HG03571 (cell line): ENCODE measurements around the gene DCUN1D5.

ENCODE experiments used
- ATAC-seq: cut with Tn5 transposase; IDR thresholded peaks from one replicate; pipeline ENCODE4 v1.9.1; 2021; ENCODE audit not compliant: unreplicated experiment

Gene DCUN1D5

DNA sequence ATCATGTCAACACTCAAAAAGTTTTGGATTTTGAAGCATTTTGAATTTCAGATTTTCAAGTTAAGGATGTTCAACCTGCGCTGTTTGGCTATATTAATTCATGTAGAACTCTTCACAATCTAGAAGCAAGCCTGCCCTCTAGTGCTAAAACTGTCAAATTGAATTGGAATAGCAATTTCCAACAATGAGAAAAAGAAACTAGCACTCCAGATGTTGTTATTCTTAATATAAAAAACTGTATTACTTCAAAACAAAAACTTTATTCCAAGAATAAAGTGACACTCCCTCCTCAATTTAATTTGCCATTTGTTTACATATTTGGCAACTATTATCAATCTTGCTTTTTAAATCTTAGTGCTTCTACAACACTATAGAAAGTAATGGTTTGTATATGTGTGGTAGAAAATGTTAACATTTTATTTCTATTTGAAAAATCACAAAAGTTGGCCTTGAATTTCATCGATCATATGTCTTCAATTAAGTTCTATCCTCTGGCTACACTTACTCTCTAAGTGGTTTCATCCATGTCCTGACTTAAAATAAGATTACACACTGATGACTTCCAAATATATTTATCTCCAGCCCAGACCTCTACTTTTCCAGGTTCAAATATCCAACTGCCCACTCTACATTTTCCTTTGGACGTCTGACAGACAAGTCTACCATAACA lies 36.6 kb downstream of the DCUN1D5 start:
- ATAC-seq: peak; percentile 61

GRCh38 chr11:103053997-103054396 lies 38.0 kb downstream of the DCUN1D5 start:
- ATAC-seq: no peak

- ATAC-seq: no peak
These were observed 40.0 kb downstream of the DCUN1D5 start for GRCh38 chr11:103051981-103052380.

GRCh38 chr11:103051151-103051801 lies 40.7 kb downstream of the DCUN1D5 start:
- ATAC-seq: no peak

DNA sequence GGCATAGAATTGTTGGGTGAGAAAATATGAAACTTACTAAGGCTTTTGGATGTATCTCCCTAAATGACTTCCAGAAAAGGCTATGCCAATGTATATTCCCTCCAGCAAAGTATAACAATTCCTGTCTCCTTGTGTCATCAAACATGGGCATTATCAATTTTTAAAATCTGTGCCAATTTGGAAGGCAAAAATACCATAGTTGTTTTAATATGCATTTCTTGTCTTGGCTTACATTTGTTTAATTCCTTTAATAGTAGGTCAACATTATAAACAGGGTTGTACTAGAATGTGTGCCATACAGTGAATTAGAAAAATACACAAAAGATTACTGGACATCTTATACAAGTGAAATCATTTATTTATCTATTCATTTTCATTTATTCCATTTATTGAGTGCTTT lies 41.6 kb downstream of the DCUN1D5 start:
- ATAC-seq: no peak

GRCh38 chr11:103047837-103048236 lies 44.1 kb downstream of the DCUN1D5 start:
- no peak for ATAC-seq

GRCh38 chr11:103043826-103044678 lies 47.9 kb downstream of the DCUN1D5 start:
- ATAC-seq: no peak

DNA sequence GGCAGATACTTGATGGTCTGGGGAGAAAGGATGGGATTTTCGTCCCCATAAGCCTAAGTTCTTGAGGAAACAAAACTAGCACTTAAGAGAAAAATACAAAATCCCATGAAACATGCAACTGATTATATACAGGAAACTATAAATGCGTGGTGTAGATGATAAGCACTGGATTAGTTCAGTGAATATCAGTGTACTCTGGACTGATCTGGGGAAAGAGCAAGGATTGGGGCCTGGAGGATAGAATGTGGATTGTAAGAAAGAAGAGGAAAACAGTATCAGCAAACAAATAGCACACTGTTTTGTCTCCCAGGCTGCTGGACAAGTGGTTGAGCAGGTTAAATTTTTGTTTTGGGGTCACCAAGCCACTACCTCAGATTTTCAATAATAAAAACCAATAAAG lies 49.8 kb downstream of the DCUN1D5 start:
- no peak for ATAC-seq

- peak; percentile 96 for ATAC-seq
These were observed 56.0 kb downstream of the DCUN1D5 start for GRCh38 chr11:103035791-103036434.

GRCh38 chr11:103035216-103035615 lies 56.7 kb downstream of the DCUN1D5 start:
- no peak for ATAC-seq

GRCh38 chr11:103031834-103032233 lies 60.1 kb downstream of the DCUN1D5 start:
- ATAC-seq: no peak

DNA sequence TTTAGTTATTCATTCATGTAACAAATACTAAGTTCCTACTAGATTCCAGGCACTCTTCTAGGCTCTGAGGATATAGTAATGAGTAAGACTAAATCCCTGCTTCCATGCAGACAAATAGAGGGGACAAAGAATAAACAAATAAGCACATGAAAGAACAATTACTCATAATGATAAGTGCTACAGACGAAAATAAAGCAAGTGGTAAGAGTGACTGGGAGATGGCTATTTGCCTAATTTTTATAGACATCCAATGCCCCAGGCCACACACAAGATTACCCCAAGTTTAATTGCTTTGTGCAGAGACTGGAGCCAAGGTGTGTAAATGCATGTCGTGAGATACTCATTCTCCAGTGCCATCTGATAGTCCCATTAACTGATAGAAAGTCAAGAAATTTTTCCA lies 62.6 kb downstream of the DCUN1D5 start:
- no peak for ATAC-seq

DNA sequence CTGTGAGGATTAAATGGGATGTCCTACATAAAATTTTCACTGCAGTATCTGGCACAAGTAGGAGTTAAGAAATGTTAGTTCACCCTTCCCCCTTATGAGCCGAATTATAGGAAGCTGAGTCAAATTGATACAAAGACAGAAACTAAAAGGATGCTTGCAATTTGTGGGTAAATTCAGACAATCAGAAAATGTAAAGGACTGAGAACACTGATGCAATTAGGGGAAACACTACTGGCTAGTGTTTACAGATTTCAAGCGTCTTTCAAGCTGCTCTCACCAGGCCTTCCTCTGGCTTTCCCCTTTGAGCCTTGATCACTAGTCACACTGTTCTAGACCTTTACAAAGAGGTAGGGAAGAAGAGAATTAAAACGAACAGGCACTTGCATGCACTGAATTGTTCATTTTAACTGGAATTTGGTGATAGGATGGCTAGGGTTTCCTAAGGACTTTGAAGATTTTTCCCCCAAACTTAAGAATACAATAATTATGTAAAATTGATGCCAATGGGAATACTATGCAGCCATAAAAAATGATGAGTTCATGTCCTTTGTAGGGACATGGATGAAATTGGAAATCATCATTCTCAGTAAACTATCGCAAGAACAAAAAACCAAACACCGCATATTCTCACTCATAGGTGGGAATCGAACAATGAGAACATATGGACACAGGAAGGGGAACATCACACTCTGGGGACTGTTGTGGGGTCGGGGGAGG lies 63.5 kb downstream of the DCUN1D5 start:
- ATAC-seq: peak; percentile 92

- ATAC-seq: no peak
These were observed 67.9 kb downstream of the DCUN1D5 start for GRCh38 chr11:103024086-103024485.

DNA sequence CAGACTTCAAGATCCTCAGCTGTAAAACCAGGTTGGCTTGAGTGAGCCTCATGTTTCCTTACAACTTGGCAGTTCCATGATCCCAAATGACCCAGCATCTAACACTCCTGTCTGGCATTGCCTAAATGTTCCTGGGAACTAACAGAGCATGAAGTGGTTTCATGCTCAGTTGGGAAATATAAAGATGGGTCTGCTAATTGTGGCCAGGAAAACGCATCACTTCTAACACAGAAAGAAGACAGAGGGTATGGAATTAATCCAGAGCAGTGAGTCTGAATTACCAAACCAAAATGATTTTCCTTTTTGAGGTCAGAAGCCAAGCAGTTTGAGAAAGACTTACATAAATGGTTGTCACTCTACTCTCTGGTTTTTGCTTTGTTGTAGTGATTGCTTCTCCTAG lies 75.9 kb downstream of the DCUN1D5 start:
- no peak for ATAC-seq

DNA sequence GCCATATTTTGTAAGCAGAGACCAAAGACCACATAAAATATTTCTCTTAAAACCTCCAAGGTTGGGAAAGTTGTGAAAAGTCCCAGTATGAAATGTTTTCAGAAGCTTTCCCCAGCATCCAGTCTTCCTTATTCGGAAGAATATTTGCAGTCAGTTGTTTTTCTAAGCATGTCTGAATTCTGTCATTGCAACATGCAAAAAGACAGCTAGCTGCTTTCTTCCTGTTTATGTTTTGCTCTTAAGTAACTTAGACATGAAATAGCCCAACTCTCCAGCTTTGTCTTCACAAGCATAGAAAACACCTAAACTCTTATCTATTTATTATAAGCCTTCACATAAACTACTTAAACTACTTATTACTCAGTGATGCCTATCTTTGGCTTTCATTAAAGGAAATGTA lies 78.5 kb downstream of the DCUN1D5 start:
- no peak for ATAC-seq
